ENCODE results near the gene PRKN. TPM values are rescaled to one million over a fixed set of nuclear protein-coding genes. Genes with fewer than 3 reads are reported as not detected.

PRKN gene
- total and polyA plus RNA-seq, 9 of the 15 experiments (the other 6 are each of a cell fraction or from before 2014, with no cell fraction given): 0.03 to 0.96 (median 0.15) TPM; not detected in 2

DNA sequence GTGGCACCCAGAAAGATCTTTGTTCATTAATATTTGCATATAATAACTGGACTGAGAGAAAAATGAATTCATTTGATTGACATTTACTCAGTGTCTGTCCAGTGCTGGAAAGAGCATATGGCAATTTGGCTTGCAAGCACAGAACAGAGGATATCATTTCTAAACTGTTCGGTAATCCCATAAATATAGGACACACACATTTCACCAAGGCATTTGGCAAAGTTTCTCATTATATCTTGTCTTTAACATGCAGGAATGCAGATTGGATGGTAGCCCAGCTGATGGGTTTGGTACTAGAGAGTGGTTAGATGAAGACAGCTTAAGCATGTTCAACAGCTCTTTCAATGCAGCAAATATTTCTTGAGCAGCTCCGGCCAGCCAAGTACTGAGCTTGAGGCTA lies 259.2 kb downstream of the PRKN start:
- DNase-seq (ENCODE audit: extremely low read depth in 1 of 4, low spot score in 3 of 4): no peak
- no peak overlapping the region for H2AFZ ChIP-seq (ENCODE audit: low read depth, low read length)
- in situ Hi-C loops (cut with MboI) (no loop called here), intact Hi-C loops (cut with micrococcal nuclease) (no loop called here)
- no peaks in the 10 kb centered on the region for H3K27me3 ChIP-seq (ENCODE audit: control insufficient read depth in 2 of 2, insufficient read depth in 2 of 2, low read length in 2 of 2)
- H4K20me1 ChIP-seq (replicated peaks; ENCODE audit: control insufficient read depth, insufficient read depth, low read length): no peaks in the 10 kb centered on the region
- H3K9me3 ChIP-seq (replicated peaks; ENCODE audit: control insufficient read depth, insufficient read depth, low read depth, low read length): no peaks in the 10 kb centered on the region
- BruUV-seq (replicated peaks): no TSS peak
- H3K4me3 ChIP-seq: no peak overlapping the region
- no peaks in the 10 kb centered on the region for H3K36me3 ChIP-seq (ENCODE audit: control insufficient read depth, insufficient read depth, low read length)
- H3K27ac ChIP-seq (ENCODE audit: extremely low read depth, low read depth, low read length): no peak overlapping the region
- H3K79me2 ChIP-seq (ENCODE audit: control insufficient read depth, insufficient read depth, low read length): no peaks in the 10 kb centered on the region
- ChIA-PET CTCF (ENCODE audit: low intra/inter-chr PET ratio) (no interaction called here), POLR2A (no interaction called here)
- FAIRE-seq: no peak
- H3K4me1 ChIP-seq (replicated peaks in 1 of 2; ENCODE audit: control insufficient read depth in 2 of 2, insufficient read depth in 2 of 2, low read length in 2 of 2): no peaks in the 10 kb centered on the region
- 4% methylated on average over 2 of the region's 2 CpGs for WGBS (ENCODE audit: insufficient coverage, low coverage, missing lambda C conversion rate)
- ATAC-seq: no peak
- no peak overlapping the region for H3K4me2 ChIP-seq (ENCODE audit: insufficient read depth, low read length)
- H3K9me1 ChIP-seq (ENCODE audit: control insufficient read depth, insufficient read depth, low read length): no peaks in the 10 kb centered on the region
- no peak overlapping the region for H3K9ac ChIP-seq (ENCODE audit: insufficient read depth in 1 of 2, low read depth in 2 of 2, low read length in 2 of 2)
- TF ChIP-seq ZNF57 (CRISPR knock-in tag; IDR thresholded peaks at IDR 0.05): no peak
- TF ChIP-seq MBD1 (CRISPR knock-in tag; IDR thresholded peaks at IDR 0.05): no peak
- TF ChIP-seq XRCC5 (IDR thresholded peaks at IDR 0.05; ENCODE audit: low read depth, low read length): no peak
- no peak for TF ChIP-seq ETV1 (tag; conservative IDR thresholded peaks at IDR 0.05; ENCODE audit: low read depth)
- TF ChIP-seq EZH2 (IDR thresholded peaks at IDR 0.05; ENCODE audit: borderline replicate concordance, low read depth, low read length): no peak
- TF ChIP-seq SMARCC2 (IDR thresholded peaks at IDR 0.05; ENCODE audit: low read depth): no peak
- no peak for TF ChIP-seq NCOR1 (IDR thresholded peaks at IDR 0.05)
- TF ChIP-seq, protein P1, sequence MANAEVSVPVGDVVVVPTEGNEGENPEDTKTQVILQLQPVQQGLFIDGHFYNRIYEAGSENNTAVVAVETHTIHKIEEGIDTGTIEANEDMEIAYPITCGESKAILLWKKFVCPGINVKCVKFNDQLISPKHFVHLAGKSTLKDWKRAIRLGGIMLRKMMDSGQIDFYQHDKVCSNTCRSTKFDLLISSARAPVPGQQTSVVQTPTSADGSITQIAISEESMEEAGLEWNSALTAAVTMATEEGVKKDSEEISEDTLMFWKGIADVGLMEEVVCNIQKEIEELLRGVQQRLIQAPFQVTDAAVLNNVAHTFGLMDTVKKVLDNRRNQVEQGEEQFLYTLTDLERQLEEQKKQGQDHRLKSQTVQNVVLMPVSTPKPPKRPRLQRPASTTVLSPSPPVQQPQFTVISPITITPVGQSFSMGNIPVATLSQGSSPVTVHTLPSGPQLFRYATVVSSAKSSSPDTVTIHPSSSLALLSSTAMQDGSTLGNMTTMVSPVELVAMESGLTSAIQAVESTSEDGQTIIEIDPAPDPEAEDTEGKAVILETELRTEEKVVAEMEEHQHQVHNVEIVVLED (CRISPR knock-in tag; IDR thresholded peaks at IDR 0.05): no peak
- TF ChIP-seq, protein P2, sequence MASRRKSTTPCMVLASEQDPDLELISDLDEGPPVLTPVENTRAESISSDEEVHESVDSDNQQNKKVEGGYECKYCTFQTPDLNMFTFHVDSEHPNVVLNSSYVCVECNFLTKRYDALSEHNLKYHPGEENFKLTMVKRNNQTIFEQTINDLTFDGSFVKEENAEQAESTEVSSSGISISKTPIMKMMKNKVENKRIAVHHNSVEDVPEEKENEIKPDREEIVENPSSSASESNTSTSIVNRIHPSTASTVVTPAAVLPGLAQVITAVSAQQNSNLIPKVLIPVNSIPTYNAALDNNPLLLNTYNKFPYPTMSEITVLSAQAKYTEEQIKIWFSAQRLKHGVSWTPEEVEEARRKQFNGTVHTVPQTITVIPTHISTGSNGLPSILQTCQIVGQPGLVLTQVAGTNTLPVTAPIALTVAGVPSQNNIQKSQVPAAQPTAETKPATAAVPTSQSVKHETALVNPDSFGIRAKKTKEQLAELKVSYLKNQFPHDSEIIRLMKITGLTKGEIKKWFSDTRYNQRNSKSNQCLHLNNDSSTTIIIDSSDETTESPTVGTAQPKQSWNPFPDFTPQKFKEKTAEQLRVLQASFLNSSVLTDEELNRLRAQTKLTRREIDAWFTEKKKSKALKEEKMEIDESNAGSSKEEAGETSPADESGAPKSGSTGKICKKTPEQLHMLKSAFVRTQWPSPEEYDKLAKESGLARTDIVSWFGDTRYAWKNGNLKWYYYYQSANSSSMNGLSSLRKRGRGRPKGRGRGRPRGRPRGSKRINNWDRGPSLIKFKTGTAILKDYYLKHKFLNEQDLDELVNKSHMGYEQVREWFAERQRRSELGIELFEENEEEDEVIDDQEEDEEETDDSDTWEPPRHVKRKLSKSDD (conservative IDR thresholded peaks at IDR 0.05; ENCODE audit: low read length): no peak
- TF ChIP-seq ZC3H11A (IDR thresholded peaks at IDR 0.05; ENCODE audit: low read depth, low read length): no peak
- no peak for TF ChIP-seq ZNF23 (CRISPR knock-in tag; IDR thresholded peaks at IDR 0.05)
- TF ChIP-seq BHLHE40 (IDR thresholded peaks at IDR 0.05; ENCODE audit: low read length): no peak
- no peak for TF ChIP-seq ZNF444 (CRISPR knock-in tag; IDR thresholded peaks at IDR 0.05)
- TF ChIP-seq FOXK2 (conservative IDR thresholded peaks at IDR 0.05 in 1 of 2, IDR thresholded peaks at IDR 0.05 in 1 of 2; ENCODE audit: low read depth in 2 of 2): no peak
- no peak for TF ChIP-seq HIVEP1 (CRISPR knock-in tag; IDR thresholded peaks at IDR 0.05)
- no peak for TF ChIP-seq U2AF1 (optimal IDR thresholded peaks at IDR 0.05; ENCODE audit: low read depth, low read length)
- TF ChIP-seq, protein P3, sequence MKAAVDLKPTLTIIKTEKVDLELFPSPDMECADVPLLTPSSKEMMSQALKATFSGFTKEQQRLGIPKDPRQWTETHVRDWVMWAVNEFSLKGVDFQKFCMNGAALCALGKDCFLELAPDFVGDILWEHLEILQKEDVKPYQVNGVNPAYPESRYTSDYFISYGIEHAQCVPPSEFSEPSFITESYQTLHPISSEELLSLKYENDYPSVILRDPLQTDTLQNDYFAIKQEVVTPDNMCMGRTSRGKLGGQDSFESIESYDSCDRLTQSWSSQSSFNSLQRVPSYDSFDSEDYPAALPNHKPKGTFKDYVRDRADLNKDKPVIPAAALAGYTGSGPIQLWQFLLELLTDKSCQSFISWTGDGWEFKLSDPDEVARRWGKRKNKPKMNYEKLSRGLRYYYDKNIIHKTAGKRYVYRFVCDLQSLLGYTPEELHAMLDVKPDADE (conservative IDR thresholded peaks at IDR 0.05; ENCODE audit: control insufficient read depth, low read depth, low read length): no peak
